Liver (tissue), 9 donors: ENCODE data around the gene S100A2. TPM values are rescaled to one million over a fixed set of nuclear protein-coding genes. Genes with fewer than 3 reads are reported as not detected.

Experiments used
- DNase-seq: peaks from one replicate; pipeline ENCODE4 v3.0.0-alpha.2; 2017; ENCODE audit warnings: low spot score
- H3K27ac ChIP-seq, 2 donors: one replicate each; pipeline ENCODE4 v1.7.0; 2013; ENCODE audit warnings: inconsistent platforms in 2 of 2, low read length in 2 of 2, control low read depth in 1 of 2, low read depth in 1 of 2, mild to moderate bottlenecking in 1 of 2
- H3K27me3 ChIP-seq, 4 donors: one replicate each; pipeline versions ENCODE4 v1.6.1 to v1.7.0; 2013; ENCODE audit warnings: low read length in 3 of 4, inconsistent platforms in 1 of 4, mild to moderate bottlenecking in 1 of 4, moderate library complexity in 1 of 4; ENCODE audit not compliant: control insufficient read depth in 4 of 4, insufficient read depth in 4 of 4
- H3K36me3 ChIP-seq, 4 donors: one replicate each; pipeline versions ENCODE4 v1.6.1 to v1.7.0; 2013; ENCODE audit warnings: low read length in 3 of 4, mild to moderate bottlenecking in 3 of 4, low read depth in 1 of 4, moderate library complexity in 1 of 4; ENCODE audit not compliant: control insufficient read depth in 4 of 4, insufficient read depth in 3 of 4
- H3K4me1 ChIP-seq, 4 donors: one replicate each; pipeline versions ENCODE4 v1.6.1 to v1.7.0; 2013; ENCODE audit warnings: low read length in 3 of 4, mild to moderate bottlenecking in 3 of 4, moderate library complexity in 1 of 4; ENCODE audit not compliant: control insufficient read depth in 4 of 4, insufficient read depth in 4 of 4
- H3K4me3 ChIP-seq, 3 donors: one replicate each; pipeline versions ENCODE4 v1.6.1 to v1.7.0; 2013; ENCODE audit warnings: low read length in 3 of 3, control low read depth in 1 of 3, low read depth in 1 of 3, mild to moderate bottlenecking in 1 of 3
- H3K9ac ChIP-seq, 2 donors: one replicate each; pipeline ENCODE4 v1.7.0; 2013; ENCODE audit warnings: low read length in 2 of 2, mild to moderate bottlenecking in 2 of 2, moderate library complexity in 2 of 2, control low read depth in 1 of 2, low read depth in 1 of 2
- H3K9me3 ChIP-seq, 4 donors: one replicate each; pipeline versions ENCODE4 v1.6.1 to v1.7.0; 2013; ENCODE audit warnings: low read length in 3 of 4; ENCODE audit not compliant: control insufficient read depth in 4 of 4
- CTCF ChIP-seq: fragments of 150-350 bp; IDR thresholded peaks from 2 replicates; pipeline ENCODE4 v1.5.1; 2017; ENCODE audit warnings: improper control_type of control experiment, low read depth, low read length; ENCODE audit not compliant: missing input control
- EGR1 ChIP-seq, 2 donors: IDR thresholded peaks; 2 replicates each; pipeline ENCODE4 v1.6.1; 2016 to 2018; ENCODE audit warnings: antibody characterized with exemption in 2 of 2, low read depth in 2 of 2
- FOXA1 ChIP-seq: IDR thresholded peaks from 2 replicates; pipeline ENCODE4 v1.6.1; 2016; ENCODE audit warnings: antibody characterized with exemption
- FOXA2 ChIP-seq: IDR thresholded peaks from 2 replicates; pipeline ENCODE4 v1.6.1; 2016; ENCODE audit warnings: antibody characterized with exemption
- GABPA ChIP-seq, 2 donors: IDR thresholded peaks in 1 of 2; conservative IDR thresholded peaks in 1 of 2; 2 replicates each; pipeline ENCODE4 v1.6.1; 2016; ENCODE audit warnings: antibody characterized with exemption in 2 of 2, mild to moderate bottlenecking in 1 of 2, moderate library complexity in 1 of 2
- HNF4A ChIP-seq, 2 donors: conservative IDR thresholded peaks; 2 replicates each; pipeline ENCODE4 v1.6.1; 2016; ENCODE audit warnings: antibody characterized with exemption in 2 of 2, mild to moderate bottlenecking in 2 of 2
- HNF4G ChIP-seq: IDR thresholded peaks from 2 replicates; pipeline ENCODE4 v1.6.1; 2016; ENCODE audit warnings: antibody characterized with exemption
- JUND ChIP-seq, 2 donors: IDR thresholded peaks; 2 replicates each; pipeline ENCODE4 v1.6.1; 2016; ENCODE audit warnings: antibody characterized with exemption in 2 of 2
- NR2F2 ChIP-seq: IDR thresholded peaks from 2 replicates; pipeline ENCODE4 v1.6.1; 2016; ENCODE audit warnings: antibody characterized with exemption
- RAD21 ChIP-seq, 2 donors: IDR thresholded peaks; 2 replicates each; pipeline ENCODE4 v1.6.1; 2016; ENCODE audit warnings: antibody characterized with exemption in 2 of 2, mild to moderate bottlenecking in 2 of 2
- SP1 ChIP-seq: IDR thresholded peaks from 2 replicates; pipeline ENCODE4 v1.6.1; 2018; ENCODE audit warnings: antibody characterized with exemption, mild to moderate bottlenecking
- TAF1 ChIP-seq: conservative IDR thresholded peaks from 2 replicates; pipeline ENCODE4 v1.6.1; 2016; ENCODE audit warnings: antibody characterized with exemption, mild to moderate bottlenecking
- YY1 ChIP-seq: IDR thresholded peaks from 2 replicates; pipeline ENCODE4 v1.6.1; 2016; ENCODE audit warnings: antibody characterized with exemption, mild to moderate bottlenecking
- whole genome bisulfite sequencing: extraction: QIAGEN DNeasy Blood & Tissue Kit; methylation state at CpG from one replicate; pipeline ENCODE4 v1.1.7; 2013; 5-methylcytosine and 5-hydroxymethylcytosine counted together
- polyA plus RNA-seq, 2 donors: library from polyadenylated mRNA; stranded (reverse) in 1 of 2; unstranded in 1 of 2; fragments of 200-250 nt in 1 of 2; fragments of >200 nt in 1 of 2; fragmentation: Nextera tagmentation in 1 of 2; extraction: Ambion mirVana in 1 of 2; gene quantifications; one replicate each; pipeline versions ENCODE4 v1.2.1 to v1.2.3, GENCODE V29; 2013 to 2015
- total RNA-seq, 2 donors: library from RNA; depleted of rRNA; stranded (reverse); fragments of >200 nt; gene quantifications; one replicate each; pipeline ENCODE4 v1.2.3, GENCODE V29; 2014
- TF ChIP-seq, protein P1 (sequence below): IDR thresholded peaks from 2 replicates; pipeline ENCODE4 v1.6.1; 2016; ENCODE audit warnings: antibody characterized with exemption, mild to moderate bottlenecking
- TF ChIP-seq, protein P2 (sequence below): IDR thresholded peaks from 2 replicates; pipeline ENCODE4 v1.6.1; 2016; ENCODE audit warnings: antibody characterized with exemption
- TF ChIP-seq, protein P3 (sequence below): IDR thresholded peaks from 2 replicates; pipeline ENCODE4 v1.6.1; 2016; ENCODE audit warnings: antibody characterized with exemption
- donor health status: healthy.
- donor health status: healthy.
- donor health status: healthy.
- donor health status: healthy.
- donor health status: healthy.

The S100A2 gene
- total and polyA plus RNA-seq, 4 donors = 0.22 to 0.67 TPM; not detected in 2

DNA sequence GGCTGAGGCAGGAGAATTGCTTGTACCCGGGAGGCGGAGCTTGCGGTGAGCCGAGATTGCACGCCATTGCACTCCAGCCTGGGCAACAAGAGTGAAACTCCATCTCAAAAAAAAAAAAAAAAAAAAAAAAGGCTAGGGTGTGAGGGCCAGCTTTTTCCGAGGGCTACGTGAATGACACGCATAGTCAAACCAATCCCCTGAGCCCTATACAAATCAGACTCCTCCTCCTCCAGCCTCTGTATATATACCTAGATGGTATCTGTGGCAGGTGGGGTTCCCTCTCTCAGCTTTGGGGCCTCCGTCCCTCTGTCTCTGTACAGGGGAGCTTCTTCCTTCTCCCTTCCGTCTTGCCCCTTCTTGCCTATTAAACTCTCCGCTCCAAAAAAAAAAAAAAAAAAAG is 40.5 kb upstream of the S100A2 start:
- DNase-seq = no peak
- H3K27ac ChIP-seq = no peak overlapping the region
- H3K36me3 ChIP-seq = peaks cover 0 to 10% (median 5%) of the 10 kb centered on the region in 4 donors
- WGBS = 95% methylated on average over 11 of the region's 11 CpGs
- no peak overlapping the region for H3K4me3 ChIP-seq
- H3K27me3 ChIP-seq = no peaks in the 10 kb centered on the region
- no peaks in the 10 kb centered on the region for H3K9me3 ChIP-seq
- H3K4me1 ChIP-seq = peaks cover 7 to 26% (median 21%) of the 10 kb centered on the region in 4 donors
- TF ChIP-seq, protein P1, sequence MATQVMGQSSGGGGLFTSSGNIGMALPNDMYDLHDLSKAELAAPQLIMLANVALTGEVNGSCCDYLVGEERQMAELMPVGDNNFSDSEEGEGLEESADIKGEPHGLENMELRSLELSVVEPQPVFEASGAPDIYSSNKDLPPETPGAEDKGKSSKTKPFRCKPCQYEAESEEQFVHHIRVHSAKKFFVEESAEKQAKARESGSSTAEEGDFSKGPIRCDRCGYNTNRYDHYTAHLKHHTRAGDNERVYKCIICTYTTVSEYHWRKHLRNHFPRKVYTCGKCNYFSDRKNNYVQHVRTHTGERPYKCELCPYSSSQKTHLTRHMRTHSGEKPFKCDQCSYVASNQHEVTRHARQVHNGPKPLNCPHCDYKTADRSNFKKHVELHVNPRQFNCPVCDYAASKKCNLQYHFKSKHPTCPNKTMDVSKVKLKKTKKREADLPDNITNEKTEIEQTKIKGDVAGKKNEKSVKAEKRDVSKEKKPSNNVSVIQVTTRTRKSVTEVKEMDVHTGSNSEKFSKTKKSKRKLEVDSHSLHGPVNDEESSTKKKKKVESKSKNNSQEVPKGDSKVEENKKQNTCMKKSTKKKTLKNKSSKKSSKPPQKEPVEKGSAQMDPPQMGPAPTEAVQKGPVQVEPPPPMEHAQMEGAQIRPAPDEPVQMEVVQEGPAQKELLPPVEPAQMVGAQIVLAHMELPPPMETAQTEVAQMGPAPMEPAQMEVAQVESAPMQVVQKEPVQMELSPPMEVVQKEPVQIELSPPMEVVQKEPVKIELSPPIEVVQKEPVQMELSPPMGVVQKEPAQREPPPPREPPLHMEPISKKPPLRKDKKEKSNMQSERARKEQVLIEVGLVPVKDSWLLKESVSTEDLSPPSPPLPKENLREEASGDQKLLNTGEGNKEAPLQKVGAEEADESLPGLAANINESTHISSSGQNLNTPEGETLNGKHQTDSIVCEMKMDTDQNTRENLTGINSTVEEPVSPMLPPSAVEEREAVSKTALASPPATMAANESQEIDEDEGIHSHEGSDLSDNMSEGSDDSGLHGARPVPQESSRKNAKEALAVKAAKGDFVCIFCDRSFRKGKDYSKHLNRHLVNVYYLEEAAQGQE = no peak
- TF ChIP-seq HNF4A (conservative IDR thresholded peaks at IDR 0.05) (no peak), NR2F2 (no peak), HNF4G (no peak), GABPA (IDR thresholded peaks at IDR 0.05 in 1 of 2, conservative IDR thresholded peaks at IDR 0.05 in 1 of 2) (no peak), SP1 (no peak), TAF1 (no peak), FOXA2 (no peak)
- TF ChIP-seq, protein P2, sequence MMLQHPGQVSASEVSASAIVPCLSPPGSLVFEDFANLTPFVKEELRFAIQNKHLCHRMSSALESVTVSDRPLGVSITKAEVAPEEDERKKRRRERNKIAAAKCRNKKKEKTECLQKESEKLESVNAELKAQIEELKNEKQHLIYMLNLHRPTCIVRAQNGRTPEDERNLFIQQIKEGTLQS = no peak
- TF ChIP-seq, protein P3, sequence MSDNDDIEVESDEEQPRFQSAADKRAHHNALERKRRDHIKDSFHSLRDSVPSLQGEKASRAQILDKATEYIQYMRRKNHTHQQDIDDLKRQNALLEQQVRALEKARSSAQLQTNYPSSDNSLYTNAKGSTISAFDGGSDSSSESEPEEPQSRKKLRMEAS = no peak
- H3K9ac ChIP-seq = no peak overlapping the region

DNA sequence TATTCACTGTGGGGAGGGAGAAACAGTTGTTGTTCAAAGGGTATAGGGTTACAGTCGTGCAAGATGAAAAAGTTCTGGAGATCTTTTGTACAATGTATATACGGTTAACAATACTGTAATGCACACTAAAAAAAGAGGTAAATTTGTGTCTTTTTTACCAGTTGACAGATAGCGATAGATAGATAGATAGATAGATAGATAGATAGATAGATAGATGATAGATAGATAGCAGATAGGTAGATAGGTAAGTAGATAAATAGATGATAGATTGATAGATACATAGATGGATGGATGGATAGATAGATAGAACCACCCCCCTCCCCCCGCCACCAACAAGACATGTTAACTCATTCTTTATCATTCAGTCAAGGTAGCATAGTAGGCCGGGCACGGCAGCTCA is 37.1 kb upstream of the S100A2 start:
- no peaks in the 10 kb centered on the region for H3K27me3 ChIP-seq
- TF ChIP-seq YY1 (no peak), RAD21 (IDR thresholded peaks at IDR 0.05) (no peak), EGR1 (IDR thresholded peaks at IDR 0.05; ENCODE audit: low read depth in 2 of 2) (no peak)
- 93% methylated on average over 6 of the region's 6 CpGs for WGBS
- no peak for DNase-seq
- H3K27ac ChIP-seq = no peak overlapping the region
- no peak overlapping the region for H3K9ac ChIP-seq
- no peaks in the 10 kb centered on the region for H3K9me3 ChIP-seq
- H3K4me1 ChIP-seq = no peaks in the 10 kb centered on the region
- H3K36me3 ChIP-seq = peaks cover 0 to 10% (median 5%) of the 10 kb centered on the region in 4 donors
- no peak overlapping the region for H3K4me3 ChIP-seq

GRCh38 chr1:153599847-153600246 is 34.2 kb upstream of the S100A2 start:
- Histone ChIP-seq H3K9ac (no peak overlapping the region), H3K9me3 (no peaks in the 10 kb centered on the region), H3K27me3 (no peaks in the 10 kb centered on the region), H3K27ac (no peak overlapping the region), H3K4me1 (no peaks in the 10 kb centered on the region), H3K36me3 (no peaks in the 10 kb centered on the region), H3K4me3 (no peak overlapping the region)
- WGBS = 92% methylated on average over 7 of the region's 7 CpGs
- no peak for DNase-seq
- TF ChIP-seq FOXA1 (no peak), YY1 (no peak), TAF1 (no peak), CTCF (no peak), EGR1 (IDR thresholded peaks at IDR 0.05; ENCODE audit: low read depth in 2 of 2) (no peak), JUND (IDR thresholded peaks at IDR 0.05) (no peak), GABPA (IDR thresholded peaks at IDR 0.05 in 1 of 2, conservative IDR thresholded peaks at IDR 0.05 in 1 of 2) (no peak), HNF4A (conservative IDR thresholded peaks at IDR 0.05) (no peak), RAD21 (IDR thresholded peaks at IDR 0.05) (no peak), SP1 (no peak)
- TF ChIP-seq, protein P1 = no peak
- TF ChIP-seq, protein P3 = no peak
- TF ChIP-seq, protein P2 = no peak
